Esophagus squamous epithelium (tissue), 4 donors: ENCODE data around the gene FAM8A1.

Source experiments
- POLR2A ChIP-seq, 4 donors: fragments of 450-650 bp; IDR thresholded peaks; one replicate each; pipeline ENCODE4 v1.6.1; 2017; ENCODE audit warnings: antibody characterized with exemption in 4 of 4, mild to moderate bottlenecking in 4 of 4, moderate library complexity in 3 of 4
- TF ChIP-seq, protein P1 (sequence below), 6 experiments: fragments of 450-650 bp in 4 of 6; fragments of 200-600 bp in 2 of 6; sonication (generic) in 2 of 6; IDR thresholded peaks; one replicate each; pipeline ENCODE4 v1.5.1; 2016 to 2019; ENCODE audit warnings: antibody characterized with exemption in 6 of 6, mild to moderate bottlenecking in 4 of 6, moderate library complexity in 4 of 6

DNA sequence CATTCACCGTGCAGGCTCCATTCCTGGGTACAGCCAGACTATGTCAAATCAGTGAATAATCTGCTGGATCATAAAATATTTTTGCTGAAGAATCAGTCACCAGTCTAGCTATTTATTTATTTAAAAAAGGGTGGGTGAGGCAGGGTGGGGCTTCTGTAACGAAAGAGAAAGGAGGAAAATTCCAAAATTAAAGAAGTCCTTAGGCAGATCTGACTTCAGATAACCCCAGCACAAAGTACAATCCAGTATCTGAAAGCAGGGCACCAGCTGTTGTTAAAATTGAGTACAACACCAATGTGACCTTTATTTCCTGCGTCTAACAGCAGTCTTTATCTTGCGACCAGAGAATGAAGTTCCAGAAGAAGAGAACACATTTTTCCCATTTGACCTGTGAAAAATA is 15.7 kb downstream of the FAM8A1 start:
- TF ChIP-seq, protein P1, sequence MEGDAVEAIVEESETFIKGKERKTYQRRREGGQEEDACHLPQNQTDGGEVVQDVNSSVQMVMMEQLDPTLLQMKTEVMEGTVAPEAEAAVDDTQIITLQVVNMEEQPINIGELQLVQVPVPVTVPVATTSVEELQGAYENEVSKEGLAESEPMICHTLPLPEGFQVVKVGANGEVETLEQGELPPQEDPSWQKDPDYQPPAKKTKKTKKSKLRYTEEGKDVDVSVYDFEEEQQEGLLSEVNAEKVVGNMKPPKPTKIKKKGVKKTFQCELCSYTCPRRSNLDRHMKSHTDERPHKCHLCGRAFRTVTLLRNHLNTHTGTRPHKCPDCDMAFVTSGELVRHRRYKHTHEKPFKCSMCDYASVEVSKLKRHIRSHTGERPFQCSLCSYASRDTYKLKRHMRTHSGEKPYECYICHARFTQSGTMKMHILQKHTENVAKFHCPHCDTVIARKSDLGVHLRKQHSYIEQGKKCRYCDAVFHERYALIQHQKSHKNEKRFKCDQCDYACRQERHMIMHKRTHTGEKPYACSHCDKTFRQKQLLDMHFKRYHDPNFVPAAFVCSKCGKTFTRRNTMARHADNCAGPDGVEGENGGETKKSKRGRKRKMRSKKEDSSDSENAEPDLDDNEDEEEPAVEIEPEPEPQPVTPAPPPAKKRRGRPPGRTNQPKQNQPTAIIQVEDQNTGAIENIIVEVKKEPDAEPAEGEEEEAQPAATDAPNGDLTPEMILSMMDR (IDR thresholded peaks at IDR 0.05), result no peak
- no peak for TF ChIP-seq POLR2A (IDR thresholded peaks at IDR 0.05)
